SK-N-SH treated with all-trans-retinoic acid at 6 μM for 48 hours (cell line): ENCODE measurements around the gene TUBB2A.

Experiments
- ARNTL ChIP-seq: fragments of 450-650 bp; formaldehyde crosslinking; IDR thresholded peaks from 2 replicates; pipeline ENCODE4 v1.5.0; 2020; ENCODE audit warnings: low read depth, mild to moderate bottlenecking, moderate library complexity, borderline replicate concordance
- CREB5 ChIP-seq: fragments of 250-450 bp; sonication (Bioruptor Pico); IDR thresholded peaks from 2 replicates; pipeline ENCODE4 v1.5.1; 2020; ENCODE audit warnings: low read depth, mild to moderate bottlenecking, moderate library complexity
- GLIS3 ChIP-seq: fragments of 250-450 bp; sonication (Bioruptor Pico); IDR thresholded peaks from 2 replicates; pipeline ENCODE4 v1.5.0; 2020; ENCODE audit warnings: mild to moderate bottlenecking, moderate library complexity
- ISL1 ChIP-seq: fragments of 250-450 bp; sonication (Bioruptor Pico); IDR thresholded peaks from 2 replicates; pipeline ENCODE4 v2.1.2; 2022; ENCODE audit warnings: mild to moderate bottlenecking, moderate library complexity
- OSR1 ChIP-seq: fragments of 250-450 bp; sonication (Bioruptor Pico); IDR thresholded peaks from 2 replicates; pipeline ENCODE4 v1.8.0; 2022; ENCODE audit warnings: moderate library complexity, mild to moderate bottlenecking, inconsistent platforms
- PATZ1 ChIP-seq: fragments of 250-450 bp; sonication (Bioruptor Pico); IDR thresholded peaks from 2 replicates; pipeline ENCODE4 v1.8.0; 2020; ENCODE audit warnings: mild to moderate bottlenecking, moderate library complexity, borderline replicate concordance
- SNAI2 ChIP-seq: fragments of 250-450 bp; sonication (Bioruptor Pico); IDR thresholded peaks from 2 replicates; pipeline ENCODE4 v1.5.0; 2020; ENCODE audit warnings: mild to moderate bottlenecking, moderate library complexity
- TOX ChIP-seq: fragments of 250-450 bp; sonication (Bioruptor Pico); IDR thresholded peaks from 2 replicates; pipeline ENCODE4 v1.8.0; 2021; ENCODE audit warnings: mild to moderate bottlenecking, moderate library complexity, borderline replicate concordance
- ZFP3 ChIP-seq: fragments of 250-450 bp; sonication (Bioruptor Pico); IDR thresholded peaks from 2 replicates; pipeline ENCODE4 v1.5.0; 2020; ENCODE audit warnings: mild to moderate bottlenecking, moderate library complexity
- ZNF565 ChIP-seq: fragments of 450-650 bp; formaldehyde crosslinking; conservative IDR thresholded peaks from 2 replicates; pipeline ENCODE4 v1.5.0; 2020; ENCODE audit warnings: low read depth, mild to moderate bottlenecking, moderate library complexity
- ZNF70 ChIP-seq: fragments of 450-650 bp; formaldehyde crosslinking; IDR thresholded peaks from 2 replicates; pipeline ENCODE4 v1.5.0; 2020; ENCODE audit warnings: mild to moderate bottlenecking, moderate library complexity
- ZNF8 ChIP-seq: fragments of 450-650 bp; formaldehyde crosslinking; IDR thresholded peaks from 2 replicates; pipeline ENCODE4 v1.5.0; 2020; ENCODE audit warnings: mild to moderate bottlenecking, moderate library complexity

DNA sequence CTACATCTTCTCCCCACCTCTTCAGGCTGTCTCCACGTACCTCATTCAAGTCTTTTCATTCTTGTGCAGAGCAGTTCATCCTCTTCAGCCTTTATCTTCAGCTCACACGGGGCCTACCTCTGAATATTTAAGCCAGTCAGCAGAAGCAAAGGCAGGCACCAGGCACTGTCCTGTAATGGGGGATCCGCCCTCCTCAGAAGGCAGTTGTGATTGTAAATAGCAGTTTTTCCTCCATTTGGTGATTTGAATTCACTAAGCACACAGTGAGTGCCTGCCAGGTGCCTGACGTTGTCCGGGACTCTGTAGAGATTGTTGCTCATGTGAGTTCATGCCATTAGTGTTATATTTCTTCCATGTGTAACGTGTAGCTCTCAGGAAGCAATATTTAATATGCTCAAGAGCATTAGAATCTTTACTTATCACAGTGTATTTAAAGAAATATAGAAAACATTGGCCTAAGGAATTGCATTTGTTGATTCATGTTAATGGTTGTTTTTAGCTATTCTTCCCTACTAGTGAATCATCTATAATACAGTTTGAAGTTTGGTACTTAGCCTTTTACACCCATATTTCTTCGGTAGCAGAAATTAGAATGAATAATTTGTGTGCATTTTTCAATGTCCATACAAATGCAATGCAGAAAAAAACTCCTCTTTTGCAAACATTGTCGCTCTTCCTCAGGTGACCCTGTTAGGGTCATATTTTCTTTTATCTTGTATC lies 20.9 kb downstream of the TUBB2A start:
- TF ChIP-seq PATZ1 (CRISPR knock-in tag) (no peak), CREB5 (no peak), ZFP3 (CRISPR knock-in tag) (no peak), ZNF70 (no peak), ZNF565 (CRISPR knock-in tag) (no peak), OSR1 (CRISPR knock-in tag) (no peak), GLIS3 (CRISPR knock-in tag) (no peak), SNAI2 (CRISPR knock-in tag) (no peak), TOX (no peak), ZNF8 (CRISPR knock-in tag) (no peak), ARNTL (CRISPR knock-in tag) (no peak), ISL1 (CRISPR knock-in tag) (no peak)
